Measurements from ENCODE around the gene RNF224. TPM values are rescaled to one million over a fixed set of nuclear protein-coding genes. Genes with fewer than 3 reads are reported as not detected.

Gene RNF224
- total RNA-seq, 1 experiment from 2014 or later: not detected

GRCh38 chr9:137273611-137274320 is 46.5 kb downstream of the RNF224 start:
- DNase-seq (ENCODE audit: low spot score): no peak

GRCh38 chr9:137275203-137275587 is 47.9 kb downstream of the RNF224 start:
- no peak for DNase-seq (ENCODE audit: low spot score)

GRCh38 chr9:137275588-137276472 is 48.5 kb downstream of the RNF224 start:
- DNase-seq (ENCODE audit: low spot score): no peak

- no peak for DNase-seq (ENCODE audit: low spot score)
Observed at GRCh38 chr9:137276473-137277328, 49.4 kb downstream of the RNF224 start.

- DNase-seq (ENCODE audit: low spot score): no peak
Observed at GRCh38 chr9:137277329-137278041, 50.2 kb downstream of the RNF224 start, which contains the start of gene TOR4A. TOR4A (plus strand) TSS chr9:137277726; CDS start chr9:137278690, 964 bp downstream.

GRCh38 chr9:137278061-137278701 is 50.9 kb downstream of the RNF224 start:
- no peak for DNase-seq (ENCODE audit: low spot score)

Other genes starting within 250 kb of the RNF224 start
- gene PTGDS, start 250.0 kb upstream of the RNF224 start, total RNA-seq (2014; rRNA removed; shearing (Covaris generic)): not detected in 2 replicates
- not detected in 2 replicates for gene LCNL1, start 244.5 kb upstream of the RNF224 start, total RNA-seq (2014; rRNA removed; shearing (Covaris generic))
- gene PAXX, start 235.1 kb upstream of the RNF224 start, total RNA-seq (2014; rRNA removed; shearing (Covaris generic)): 32.0 and 41.3 TPM in 2 replicates
- 0.64 TPM in 1 of 2 replicates, not detected in the other for gene CLIC3, start 230.9 kb upstream of the RNF224 start, total RNA-seq (2014; rRNA removed; shearing (Covaris generic))
- 4.9 and 22.4 TPM in 2 replicates for gene ABCA2, start 199.3 kb upstream of the RNF224 start, total RNA-seq (2014; rRNA removed; shearing (Covaris generic))
- not detected in 2 replicates for gene FUT7, start 195.4 kb upstream of the RNF224 start, total RNA-seq (2014; rRNA removed; shearing (Covaris generic))
- 1.2 and 4.1 TPM in 2 replicates for gene NPDC1, start 181.3 kb upstream of the RNF224 start, total RNA-seq (2014; rRNA removed; shearing (Covaris generic))
- gene ENTPD2, start 173.4 kb upstream of the RNF224 start, total RNA-seq (2014; rRNA removed; shearing (Covaris generic)): not detected in 2 replicates
- gene SAPCD2, start 156.9 kb upstream of the RNF224 start, total RNA-seq (2014; rRNA removed; shearing (Covaris generic)): 5.9 and 12.4 TPM in 2 replicates
- 6.6 and 7.4 TPM in 2 replicates for gene UAP1L1, start 150.0 kb upstream of the RNF224 start, total RNA-seq (2014; rRNA removed; shearing (Covaris generic))
- gene MAN1B1, start 140.5 kb upstream of the RNF224 start, total RNA-seq (2014; rRNA removed; shearing (Covaris generic)): 38.6 and 62.6 TPM in 2 replicates
- 34.8 and 52.2 TPM in 2 replicates for gene DPP7, start 112.8 kb upstream of the RNF224 start, total RNA-seq (2014; rRNA removed; shearing (Covaris generic))
- not detected in 2 replicates for gene GRIN1, start 88.3 kb upstream of the RNF224 start, total RNA-seq (2014; rRNA removed; shearing (Covaris generic))
- gene LRRC26, start 57.5 kb upstream of the RNF224 start, total RNA-seq (2014; rRNA removed; shearing (Covaris generic)): 0.10 and 0.12 TPM in 2 replicates
- not detected in 2 replicates for gene TMEM210, start 55.4 kb upstream of the RNF224 start, total RNA-seq (2014; rRNA removed; shearing (Covaris generic))
- 8.2 and 13.4 TPM in 2 replicates for gene ANAPC2, start 38.9 kb upstream of the RNF224 start, total RNA-seq (2014; rRNA removed; shearing (Covaris generic))
- 71.6 and 91.9 TPM in 2 replicates for gene SSNA1, start 38.8 kb upstream of the RNF224 start, total RNA-seq (2014; rRNA removed; shearing (Covaris generic))
- gene TPRN, start 26.8 kb upstream of the RNF224 start, total RNA-seq (2014; rRNA removed; shearing (Covaris generic)): 1.2 and 3.4 TPM in 2 replicates
- gene TMEM203, start 21.9 kb upstream of the RNF224 start, total RNA-seq (2014; rRNA removed; shearing (Covaris generic)): 63.4 and 69.8 TPM in 2 replicates
- 4.0 and 4.9 TPM in 2 replicates for gene NDOR1, start 21.8 kb upstream of the RNF224 start, total RNA-seq (2014; rRNA removed; shearing (Covaris generic))
- 0.31 TPM in 1 of 2 replicates, not detected in the other for gene RNF208, start 5.3 kb upstream of the RNF224 start, total RNA-seq (2014; rRNA removed; shearing (Covaris generic))
- gene CYSRT1, start 2.3 kb upstream of the RNF224 start, total RNA-seq (2014; rRNA removed; shearing (Covaris generic)): 0.14 and 0.37 TPM in 2 replicates
- gene SLC34A3, start 3.4 kb downstream of the RNF224 start, total RNA-seq (2014; rRNA removed; shearing (Covaris generic)): not detected in 2 replicates
- 164 and 180 TPM in 2 replicates for gene TUBB4B, start 13.8 kb downstream of the RNF224 start, total RNA-seq (2014; rRNA removed; shearing (Covaris generic))
- gene STPG3, start 23.8 kb downstream of the RNF224 start, total RNA-seq (2014; rRNA removed; shearing (Covaris generic)): not detected in 2 replicates
- gene NELFB, start 27.8 kb downstream of the RNF224 start, total RNA-seq (2014; rRNA removed; shearing (Covaris generic)): 29.5 and 33.0 TPM in 2 replicates
- gene TOR4A, start 50.2 kb downstream of the RNF224 start, total RNA-seq (2014; rRNA removed; shearing (Covaris generic)): 0.37 and 1.3 TPM in 2 replicates
- gene NRARP, start 74.8 kb downstream of the RNF224 start, total RNA-seq (2014; rRNA removed; shearing (Covaris generic)): 0.37 TPM in 1 of 2 replicates, not detected in the other
- gene EXD3, start 195.7 kb downstream of the RNF224 start, total RNA-seq (2014; rRNA removed; shearing (Covaris generic)): 1.4 and 2.8 TPM in 2 replicates
- gene NOXA1, start 195.9 kb downstream of the RNF224 start, total RNA-seq (2014; rRNA removed; shearing (Covaris generic)): not detected in 2 replicates
- 0.08 TPM in 1 of 2 replicates, not detected in the other for gene ENTPD8, start 213.9 kb downstream of the RNF224 start, total RNA-seq (2014; rRNA removed; shearing (Covaris generic))
- 17.1 and 19.1 TPM in 2 replicates for gene NSMF, start 231.8 kb downstream of the RNF224 start, total RNA-seq (2014; rRNA removed; shearing (Covaris generic))